Measurements from ENCODE around the gene NCAPH2. TPM values are rescaled to one million over a fixed set of nuclear protein-coding genes. Genes with fewer than 3 reads are reported as not detected.

Gene NCAPH2
- total and polyA plus RNA-seq, 9 of the 15 experiments (the other 6 are each of a cell fraction or from before 2014, with no cell fraction given) = 3.6 to 88.6 (median 32.4) TPM

DNA sequence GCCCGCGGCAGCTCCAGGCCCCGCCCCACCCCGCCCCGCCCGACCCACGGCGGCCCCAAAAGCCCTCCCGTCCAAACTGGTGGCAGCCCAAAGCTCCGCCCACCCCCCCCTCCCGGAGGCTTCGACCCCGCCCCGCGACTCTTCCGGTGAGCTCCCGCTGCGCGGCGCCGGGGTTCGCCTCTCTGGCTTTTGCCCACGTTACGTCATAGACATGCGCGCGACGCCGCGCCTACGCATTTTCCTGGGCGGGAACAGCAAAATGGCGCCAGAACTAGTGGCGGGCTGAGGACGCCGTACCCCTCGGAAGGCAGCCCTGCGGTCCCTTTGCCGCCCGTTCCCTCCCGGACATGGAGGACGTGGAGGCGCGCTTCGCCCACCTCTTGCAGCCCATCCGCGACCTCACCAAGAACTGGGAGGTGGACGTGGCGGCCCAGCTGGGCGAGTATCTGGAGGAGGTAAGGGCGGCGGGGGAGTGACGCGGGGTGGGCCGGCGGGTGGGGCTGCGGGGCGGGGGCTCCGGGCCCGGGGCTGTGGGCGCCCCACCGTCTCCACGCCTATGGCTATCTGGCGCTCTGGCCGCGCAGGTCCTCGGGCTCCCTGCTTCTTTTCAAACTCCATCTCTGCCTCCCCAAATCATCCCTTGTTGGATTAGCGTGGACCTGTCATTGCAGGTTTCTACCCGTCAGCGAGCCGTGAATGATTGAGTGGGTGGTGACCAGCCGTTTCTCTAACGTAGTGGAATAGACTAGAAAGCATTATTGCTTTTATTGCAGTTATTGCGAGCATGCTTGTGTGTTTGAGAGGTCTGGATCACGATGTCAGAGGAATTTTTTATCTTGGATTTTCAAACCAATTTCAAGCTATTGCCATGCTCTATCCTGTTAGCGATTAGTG is at the start of gene NCAPH2 (continued):
- TF ChIP-seq PBX2 (CRISPR knock-in tag; IDR thresholded peaks at IDR 0.05; ENCODE audit: low read depth) = no peak
- TF ChIP-seq PBX2 (tag; conservative IDR thresholded peaks at IDR 0.05; ENCODE audit: low read depth) = peak; percentile 60
- TF ChIP-seq STAT6 (CRISPR knock-in tag; IDR thresholded peaks at IDR 0.05) = no peak
- TF ChIP-seq ELF4 (CRISPR knock-in tag; IDR thresholded peaks at IDR 0.05) = no peak
- TF ChIP-seq ZNF354B (CRISPR knock-in tag; IDR thresholded peaks at IDR 0.05) = no peak
- no peak for TF ChIP-seq SNRNP70 (optimal IDR thresholded peaks at IDR 0.05; ENCODE audit: low read depth, low read length)
- no peak for TF ChIP-seq NFXL1 (CRISPR knock-in tag; IDR thresholded peaks at IDR 0.05)
- TF ChIP-seq E2F4 (CRISPR knock-in tag; IDR thresholded peaks at IDR 0.05; ENCODE audit: low read depth) = peak; percentile 83; the same call in 1 of the 2 replicates
- TF ChIP-seq ZNF347 (CRISPR knock-in tag; IDR thresholded peaks at IDR 0.05; ENCODE audit: low read depth) = no peak
- peak; percentile 34; the same call in 1 of the 2 replicates for TF ChIP-seq ARID1B (IDR thresholded peaks at IDR 0.05)
- TF ChIP-seq NEUROD1 (IDR thresholded peaks at IDR 0.05; ENCODE audit: borderline replicate concordance, low read depth, low read length, partially characterized antibody) = peak; percentile 46
- no peak for TF ChIP-seq TAL1 (IDR thresholded peaks at IDR 0.05)
- TF ChIP-seq JUND (IDR thresholded peaks at IDR 0.05; ENCODE audit: borderline replicate concordance, low read depth, low read length) = no peak
- TF ChIP-seq JUND (tag; IDR thresholded peaks at IDR 0.05; ENCODE audit: borderline replicate concordance, low read depth, low read length) = no peak; the same call in 2 of the 3 replicates
- no peak for TF ChIP-seq BMI1 (IDR thresholded peaks at IDR 0.05; ENCODE audit: low read length)
- TF ChIP-seq GABPA (tag; conservative IDR thresholded peaks at IDR 0.05; ENCODE audit: low read depth) = peak; percentile 89
- peak; percentile 99 for TF ChIP-seq C11orf30 (IDR thresholded peaks at IDR 0.05; ENCODE audit: low read depth)
- TF ChIP-seq POLR2B (IDR thresholded peaks at IDR 0.05; ENCODE audit: low read depth, partially characterized antibody) = peak; percentile 82
- TF ChIP-seq ZNF561 (CRISPR knock-in tag; conservative IDR thresholded peaks at IDR 0.05) = no peak
- TF ChIP-seq MAFG (tag; conservative IDR thresholded peaks at IDR 0.05) = no peak
- TF ChIP-seq ZNF696 (CRISPR knock-in tag; conservative IDR thresholded peaks at IDR 0.05) = no peak
- peak; percentile 83 for TF ChIP-seq RBBP5 (IDR thresholded peaks at IDR 0.05; ENCODE audit: borderline replicate concordance, insufficient read depth, low read length, poor library complexity, severe bottlenecking)
